Upper lobe of left lung (tissue), 4 donors: ENCODE data around the gene DCUN1D3.

ENCODE experiments used
- CTCF ChIP-seq, 6 experiments: fragments of 450-650 bp in 4 of 6; fragments of 200-600 bp in 2 of 6; sonication (generic) in 2 of 6; IDR thresholded peaks; one replicate each; pipeline ENCODE4 v1.5.1; 2016 to 2019; ENCODE audit warnings: antibody characterized with exemption in 6 of 6
- POLR2A ChIP-seq, 4 donors: fragments of 450-650 bp; IDR thresholded peaks; one replicate each; pipeline ENCODE4 v1.5.1; 2016 to 2017; ENCODE audit warnings: antibody characterized with exemption in 4 of 4, mild to moderate bottlenecking in 2 of 4
- POLR2AphosphoS5 ChIP-seq, 2 donors: sonication (generic); formaldehyde crosslinking; IDR thresholded peaks; one replicate each; pipeline ENCODE4 v1.5.1; 2017; ENCODE audit warnings: antibody characterized with exemption in 2 of 2

GRCh38 chr16:20854963-20855362 lies 45.2 kb downstream of the DCUN1D3 start:
- TF ChIP-seq CTCF (IDR thresholded peaks at IDR 0.05) (no peak), POLR2A (IDR thresholded peaks at IDR 0.05) (no peak), POLR2AphosphoS5 (IDR thresholded peaks at IDR 0.05) (no peak)
